OCI-LY3 (cell line): ENCODE measurements around the gene PRDM1.
A peak's percentile ranks its signal among the peaks of the same experiment; 100 is the strongest.

Experiments
- H2AFZ ChIP-seq: fragments of 200-600, 300-600 bp; shearing (Covaris generic); 2 replicates; pipeline ENCODE4 v1.6.0; 2014; ENCODE audit warnings: antibody characterized with exemption, low read depth, low read length
- H3K27ac ChIP-seq: fragments of 200-600, 300-600 bp; sonication (generic); 2 replicates; pipeline ENCODE4 v1.5.1; 2014; ENCODE audit warnings: mild to moderate bottlenecking, low read length, moderate library complexity, mixed read lengths
- H3K27me3 ChIP-seq: fragments of 200-600, 300-600 bp; sonication (generic); 2 replicates; pipeline ENCODE4 v1.6.1; 2014; ENCODE audit warnings: low read depth, low read length, mixed read lengths
- H3K36me3 ChIP-seq: fragments of 200-600, 300-600 bp; sonication (generic); replicated peaks from 2 replicates; pipeline ENCODE3; 2014; ENCODE audit warnings: low read depth, low read length, mixed read lengths
- H3K4me1 ChIP-seq: fragments of 300-600, 200-600 bp; sonication (generic); 2 replicates; pipeline ENCODE4 v1.6.1; 2014; ENCODE audit warnings: low read length, mixed read lengths
- H3K4me2 ChIP-seq: fragments of 200-600, 300-600 bp; sonication (generic); 2 replicates; pipeline ENCODE4 v1.6.1; 2014; ENCODE audit warnings: low read length, mixed read lengths
- H3K4me3 ChIP-seq: fragments of 300-600, 200-600 bp; sonication (generic); 2 replicates; pipeline ENCODE4 v1.5.1; 2014; ENCODE audit warnings: antibody characterized with exemption, mild to moderate bottlenecking, low read length, moderate library complexity
- H3K79me2 ChIP-seq: fragments of 300-600, 200-600 bp; shearing (Covaris generic); 2 replicates; pipeline ENCODE4 v1.6.1; 2014; ENCODE audit warnings: mild to moderate bottlenecking, low read length, mixed read lengths
- H3K9ac ChIP-seq: fragments of 300-600, 200-600 bp; shearing (Covaris generic); 2 replicates; pipeline ENCODE4 v1.6.0; 2014; ENCODE audit warnings: mild to moderate bottlenecking, low read length, moderate library complexity
- H3K9me3 ChIP-seq: fragments of 200-600, 300-600 bp; shearing (Covaris generic); 2 replicates; pipeline ENCODE4 v1.6.1; 2014; ENCODE audit warnings: low read length, mixed read lengths; ENCODE audit not compliant: insufficient read depth
- H4K20me1 ChIP-seq: fragments of 200-600, 300-600 bp; sonication (generic); 2 replicates; pipeline ENCODE4 v1.6.1; 2016; ENCODE audit warnings: low read length, mixed read lengths; ENCODE audit not compliant: insufficient read depth
- EZH2phosphoT487 ChIP-seq: fragments of 200-600 bp; shearing (Covaris generic); IDR thresholded peaks from 2 replicates; pipeline ENCODE4 v1.6.1; 2018; ENCODE audit warnings: antibody characterized with exemption, mixed run types, low read depth
- TF ChIP-seq, protein P1 (sequence below): fragments of 200-600, 300-600 bp; sonication (generic); IDR thresholded peaks from 2 replicates; pipeline ENCODE4 v1.5.1; 2014; ENCODE audit warnings: antibody characterized with exemption, low read length, low read depth

Gene PRDM1

DNA sequence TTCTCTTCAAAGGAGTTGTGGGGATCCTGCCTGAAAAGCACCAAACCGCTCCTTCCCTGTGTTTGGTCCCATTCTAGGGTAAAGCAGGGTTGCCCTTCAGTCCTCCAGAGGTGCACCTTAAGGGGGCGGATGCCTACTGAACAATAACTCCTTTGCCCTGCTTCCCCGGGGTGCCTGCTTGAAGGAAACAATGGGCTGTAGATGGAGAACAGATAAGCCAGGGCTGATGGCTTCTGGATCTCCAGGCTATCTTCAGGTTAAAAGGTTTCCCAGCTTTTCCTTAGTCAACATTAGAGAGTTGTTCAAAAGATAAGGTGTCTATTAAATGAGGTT is 5.4 kb upstream of the PRDM1 start:
- Histone ChIP-seq H2AFZ (no peak overlapping the region), H3K27me3 (no peaks in the 10 kb centered on the region), H4K20me1 (no peaks in the 10 kb centered on the region), H3K4me1 (peaks cover 32% of the 10 kb centered on the region), H3K79me2 (peaks cover 11% of the 10 kb centered on the region), H3K36me3 (peaks cover 4% of the 10 kb centered on the region), H3K9ac (no peak overlapping the region), H3K27ac (no peak overlapping the region), H3K4me3 (no peak overlapping the region), H3K9me3 (no peaks in the 10 kb centered on the region), H3K4me2 (no peak overlapping the region)
- no peak for TF ChIP-seq EZH2phosphoT487
- TF ChIP-seq, protein P1, sequence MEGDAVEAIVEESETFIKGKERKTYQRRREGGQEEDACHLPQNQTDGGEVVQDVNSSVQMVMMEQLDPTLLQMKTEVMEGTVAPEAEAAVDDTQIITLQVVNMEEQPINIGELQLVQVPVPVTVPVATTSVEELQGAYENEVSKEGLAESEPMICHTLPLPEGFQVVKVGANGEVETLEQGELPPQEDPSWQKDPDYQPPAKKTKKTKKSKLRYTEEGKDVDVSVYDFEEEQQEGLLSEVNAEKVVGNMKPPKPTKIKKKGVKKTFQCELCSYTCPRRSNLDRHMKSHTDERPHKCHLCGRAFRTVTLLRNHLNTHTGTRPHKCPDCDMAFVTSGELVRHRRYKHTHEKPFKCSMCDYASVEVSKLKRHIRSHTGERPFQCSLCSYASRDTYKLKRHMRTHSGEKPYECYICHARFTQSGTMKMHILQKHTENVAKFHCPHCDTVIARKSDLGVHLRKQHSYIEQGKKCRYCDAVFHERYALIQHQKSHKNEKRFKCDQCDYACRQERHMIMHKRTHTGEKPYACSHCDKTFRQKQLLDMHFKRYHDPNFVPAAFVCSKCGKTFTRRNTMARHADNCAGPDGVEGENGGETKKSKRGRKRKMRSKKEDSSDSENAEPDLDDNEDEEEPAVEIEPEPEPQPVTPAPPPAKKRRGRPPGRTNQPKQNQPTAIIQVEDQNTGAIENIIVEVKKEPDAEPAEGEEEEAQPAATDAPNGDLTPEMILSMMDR: no peak

DNA sequence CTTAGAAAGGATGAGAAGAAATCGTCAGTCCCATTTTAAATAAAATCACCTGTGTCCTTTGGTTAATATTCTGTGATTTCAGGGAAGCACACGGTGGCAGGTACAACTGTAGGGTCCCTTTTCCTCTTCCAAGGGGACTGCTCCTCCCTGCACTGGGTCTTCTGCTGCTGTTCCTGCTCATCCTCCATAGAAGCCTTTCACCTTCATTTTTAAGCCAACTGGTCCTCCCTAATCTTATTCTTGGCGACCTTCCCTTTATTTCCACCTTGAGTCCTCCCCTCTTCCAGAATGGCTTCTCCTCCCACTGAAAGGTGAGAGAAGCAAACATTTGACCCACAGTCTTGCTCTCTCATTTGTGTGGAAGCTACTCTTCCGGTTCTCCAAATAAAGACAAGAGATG is 4.4 kb upstream of the PRDM1 start:
- no peak overlapping the region for H3K4me2 ChIP-seq
- H4K20me1 ChIP-seq: no peaks in the 10 kb centered on the region
- TF ChIP-seq EZH2phosphoT487: no peak
- TF ChIP-seq, protein P1: no peak
- H3K9me3 ChIP-seq: no peaks in the 10 kb centered on the region
- H3K36me3 ChIP-seq: peaks cover 4% of the 10 kb centered on the region
- no peak overlapping the region for H3K27ac ChIP-seq
- peaks cover 19% of the 10 kb centered on the region for H3K79me2 ChIP-seq
- H3K4me3 ChIP-seq: no peak overlapping the region
- peaks cover 33% of the 10 kb centered on the region for H3K4me1 ChIP-seq
- no peaks in the 10 kb centered on the region for H3K27me3 ChIP-seq
- no peak overlapping the region for H3K9ac ChIP-seq
- no peak overlapping the region for H2AFZ ChIP-seq

DNA sequence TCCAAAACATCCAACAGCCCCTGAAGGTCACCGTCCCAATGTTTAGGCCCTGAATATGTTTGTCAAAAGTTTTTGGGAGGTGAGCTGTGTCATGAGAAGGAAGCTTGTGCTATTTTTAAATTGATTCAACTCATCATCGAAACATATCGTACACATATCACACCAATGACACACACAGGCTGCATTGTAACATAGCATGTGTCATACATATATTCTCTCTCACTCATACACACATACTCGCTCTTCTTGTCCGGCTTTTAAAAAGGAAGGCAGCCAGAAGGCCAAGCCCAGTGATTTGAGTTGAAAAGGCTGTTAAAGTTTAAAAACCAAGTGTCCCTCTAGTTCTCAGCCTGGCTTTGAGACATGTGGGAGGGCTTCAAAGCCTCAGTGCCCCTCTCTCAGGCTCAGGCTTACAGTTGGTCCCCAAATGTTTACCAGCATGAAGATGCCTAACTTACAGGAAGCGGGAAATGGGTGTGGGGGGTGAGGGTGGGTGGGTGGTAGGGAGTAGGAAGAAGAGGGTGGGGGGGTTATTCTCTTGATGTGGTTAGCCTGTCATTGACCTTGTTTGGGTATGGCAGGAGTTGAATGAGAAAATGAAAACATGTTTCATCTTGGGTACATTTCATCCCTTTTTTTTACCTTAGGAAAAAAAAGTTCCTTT is 3.3 kb upstream of the PRDM1 start:
- Histone ChIP-seq H3K9me3 (no peaks in the 10 kb centered on the region), H3K36me3 (peaks cover 14% of the 10 kb centered on the region), H3K4me1 (peaks cover 33% of the 10 kb centered on the region), H3K4me2 (peak overlapping the region; percentile 84), H3K27me3 (no peaks in the 10 kb centered on the region), H4K20me1 (no peaks in the 10 kb centered on the region), H3K27ac (peak overlapping the region; percentile 97), H3K9ac (no peak overlapping the region), H3K4me3 (no peak overlapping the region), H2AFZ (no peak overlapping the region), H3K79me2 (peaks cover 31% of the 10 kb centered on the region)
- TF ChIP-seq, protein P1: no peak
- TF ChIP-seq EZH2phosphoT487: no peak

DNA sequence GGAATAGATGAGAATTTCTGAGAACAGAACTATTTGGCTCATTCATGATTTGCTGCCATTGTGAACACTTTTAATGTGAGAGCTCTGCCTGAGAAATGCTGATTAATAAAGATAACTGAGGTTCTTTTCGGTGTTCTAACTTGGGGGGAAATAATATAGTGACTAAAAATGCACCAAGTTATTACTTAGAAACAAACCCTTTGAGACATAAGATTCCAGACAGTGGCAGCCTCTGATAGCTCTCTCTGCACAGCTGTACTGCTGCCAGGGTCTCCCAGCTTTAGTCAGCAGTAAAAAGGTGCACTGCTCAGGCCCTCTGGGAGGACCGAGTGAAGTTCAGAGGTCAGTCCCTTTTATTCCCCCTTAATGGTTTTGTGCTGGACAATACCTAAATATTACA is 2.5 kb upstream of the PRDM1 start:
- peaks cover 38% of the 10 kb centered on the region for H3K79me2 ChIP-seq
- no peaks in the 10 kb centered on the region for H3K27me3 ChIP-seq
- peaks cover 33% of the 10 kb centered on the region for H3K4me1 ChIP-seq
- H2AFZ ChIP-seq: no peak overlapping the region
- TF ChIP-seq, protein P1: no peak
- no peak for TF ChIP-seq EZH2phosphoT487
- H3K9ac ChIP-seq: peak overlapping the region; percentile 91
- H3K4me2 ChIP-seq: peak overlapping the region; percentile 84
- H4K20me1 ChIP-seq: no peaks in the 10 kb centered on the region
- peak overlapping the region; percentile 97 for H3K27ac ChIP-seq
- peaks cover 22% of the 10 kb centered on the region for H3K36me3 ChIP-seq
- peak overlapping the region; percentile 90 for H3K4me3 ChIP-seq
- H3K9me3 ChIP-seq: no peaks in the 10 kb centered on the region
